NCI-H345 treated with DMSO at 0.1 percent for 48 hours (cell line): ENCODE data around the gene PAXX.

ENCODE experiments used
- DNase-seq: peaks from one replicate; lab custom pipeline; 2025; ENCODE audit not compliant: unreplicated experiment; lab: John Stamatoyannopoulos, UW

The PAXX gene, protein sequence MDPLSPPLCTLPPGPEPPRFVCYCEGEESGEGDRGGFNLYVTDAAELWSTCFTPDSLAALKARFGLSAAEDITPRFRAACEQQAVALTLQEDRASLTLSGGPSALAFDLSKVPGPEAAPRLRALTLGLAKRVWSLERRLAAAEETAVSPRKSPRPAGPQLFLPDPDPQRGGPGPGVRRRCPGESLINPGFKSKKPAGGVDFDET

DNA sequence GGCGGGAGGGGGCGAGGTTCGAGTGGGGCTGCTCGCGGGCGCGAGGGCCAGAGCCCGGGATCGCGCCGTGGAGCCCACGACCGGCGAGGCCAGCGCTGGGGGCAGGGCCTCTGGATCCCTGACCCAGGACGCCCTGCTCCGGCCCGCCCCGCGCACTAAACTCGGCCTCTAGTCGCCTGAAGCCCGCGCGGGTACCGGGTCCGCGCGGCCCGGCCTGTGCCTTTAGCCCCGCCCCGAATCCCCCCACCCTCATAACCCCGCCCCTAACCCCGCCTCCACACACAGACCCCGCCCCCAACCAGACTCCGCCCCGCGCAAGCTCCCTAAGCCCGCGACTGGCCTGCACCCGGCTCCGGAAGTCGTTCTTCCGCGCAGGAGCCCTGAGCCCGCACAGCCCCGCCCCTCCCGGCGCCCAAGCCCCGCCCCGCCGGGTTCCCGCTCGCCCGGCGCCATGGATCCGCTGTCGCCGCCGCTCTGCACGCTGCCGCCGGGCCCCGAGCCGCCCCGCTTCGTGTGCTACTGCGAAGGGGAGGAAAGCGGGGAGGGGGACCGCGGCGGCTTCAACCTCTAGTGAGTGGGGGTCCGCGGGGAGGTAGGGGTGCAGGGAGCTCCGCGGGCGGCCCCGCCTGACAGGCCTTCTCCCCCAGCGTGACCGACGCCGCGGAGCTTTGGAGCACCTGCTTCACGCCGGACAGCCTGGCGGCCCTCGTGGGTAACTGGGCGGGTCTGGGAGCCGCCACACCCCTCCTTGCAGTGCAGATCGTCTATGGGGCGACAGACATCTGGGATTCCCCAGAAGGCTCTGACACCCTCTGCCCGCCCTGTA is at the start of gene PAXX:
TSS of gene PAXX (plus strand) at position 430 of the 826 bp plus-strand sequence. CDS start at position 452, 22 bp downstream.
- DNase-seq, result peak; percentile 58

DNA sequence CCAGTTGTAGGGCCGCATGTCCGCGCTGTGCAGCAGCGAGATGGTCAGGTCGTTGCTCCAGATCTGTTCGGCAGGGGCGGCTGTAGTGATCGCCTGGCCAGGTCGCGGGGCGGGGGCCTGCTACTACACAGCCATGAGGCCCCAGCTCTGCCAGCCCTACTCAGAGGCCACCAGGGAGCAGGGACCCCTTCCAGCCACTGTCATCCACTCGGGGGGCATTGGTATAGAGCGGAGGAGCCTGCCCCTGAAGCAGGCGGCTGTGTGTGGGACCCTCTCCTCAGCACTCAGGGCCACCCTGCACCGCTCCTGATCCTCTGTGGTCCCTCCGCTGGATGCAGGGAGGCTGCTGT is 49.4 kb upstream of the PAXX start:
- no peak for DNase-seq

- no peak for DNase-seq
Measured at GRCh38 chr9:136943291-136944211, 48.7 kb upstream of the PAXX start.

DNA sequence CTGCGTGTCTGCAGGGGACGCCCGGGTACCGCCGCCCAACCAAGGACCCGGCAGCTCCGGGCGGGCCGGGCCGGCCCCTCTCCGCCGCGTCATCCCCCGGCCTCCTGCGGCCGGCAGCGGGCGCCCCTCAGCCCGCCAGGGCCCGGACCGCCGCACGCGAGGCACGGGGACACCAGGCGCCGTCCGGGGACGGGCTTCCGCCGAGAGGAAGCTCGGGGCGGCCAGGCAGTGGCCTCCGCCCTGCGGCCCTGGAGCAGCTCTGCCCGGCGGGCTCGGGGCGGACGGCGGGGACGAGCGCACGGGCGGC is 48.1 kb upstream of the PAXX start:
- DNase-seq, result no peak

GRCh38 chr9:136944519-136945332 is 47.5 kb upstream of the PAXX start, which contains the start of the genes C8G and FBXW5:
C8G (plus strand) TSS chr9:136945243; CDS start chr9:136945321, 78 bp downstream.
FBXW5 (minus strand) TSS chr9:136944738; CDS start chr9:136944083, 655 bp downstream.
- DNase-seq, result peak; percentile 92

DNA sequence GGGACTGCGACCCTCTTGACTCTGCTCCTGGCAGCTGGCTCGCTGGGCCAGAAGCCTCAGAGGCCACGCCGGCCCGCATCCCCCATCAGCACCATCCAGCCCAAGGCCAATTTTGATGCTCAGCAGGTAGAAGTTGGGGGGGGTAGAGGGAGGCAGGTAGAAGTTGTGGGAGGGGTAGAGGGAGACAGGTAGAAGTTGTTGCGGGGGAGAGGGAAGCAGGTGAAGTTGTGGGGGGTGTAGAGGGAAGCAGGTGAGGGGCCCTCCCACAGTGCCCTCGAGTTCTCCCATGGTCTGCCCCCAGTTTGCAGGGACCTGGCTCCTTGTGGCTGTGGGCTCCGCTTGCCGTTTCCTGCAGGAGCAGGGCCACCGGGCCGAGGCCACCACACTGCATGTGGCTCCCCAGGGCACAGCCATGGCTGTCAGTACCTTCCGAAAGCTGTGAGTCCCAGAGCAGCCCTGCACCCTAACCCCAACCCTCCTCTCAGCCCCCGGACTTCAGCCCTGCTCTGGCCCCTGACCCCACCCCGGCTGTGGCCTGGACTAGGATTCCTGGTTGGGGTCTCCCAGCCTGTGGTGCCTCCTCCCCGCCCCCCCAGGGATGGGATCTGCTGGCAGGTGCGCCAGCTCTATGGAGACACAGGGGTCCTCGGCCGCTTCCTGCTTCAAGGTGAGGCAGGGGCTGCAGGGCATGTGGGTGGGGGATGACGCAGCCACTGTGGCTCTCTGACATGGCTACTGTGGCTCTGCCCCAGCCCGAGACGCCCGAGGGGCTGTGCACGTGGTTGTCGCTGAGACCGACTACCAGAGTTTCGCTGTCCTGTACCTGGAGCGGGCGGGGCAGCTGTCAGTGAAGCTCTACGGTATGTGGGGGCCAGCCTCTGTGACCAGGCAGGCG is 46.6 kb upstream of the PAXX start:
- DNase-seq, result no peak

DNA sequence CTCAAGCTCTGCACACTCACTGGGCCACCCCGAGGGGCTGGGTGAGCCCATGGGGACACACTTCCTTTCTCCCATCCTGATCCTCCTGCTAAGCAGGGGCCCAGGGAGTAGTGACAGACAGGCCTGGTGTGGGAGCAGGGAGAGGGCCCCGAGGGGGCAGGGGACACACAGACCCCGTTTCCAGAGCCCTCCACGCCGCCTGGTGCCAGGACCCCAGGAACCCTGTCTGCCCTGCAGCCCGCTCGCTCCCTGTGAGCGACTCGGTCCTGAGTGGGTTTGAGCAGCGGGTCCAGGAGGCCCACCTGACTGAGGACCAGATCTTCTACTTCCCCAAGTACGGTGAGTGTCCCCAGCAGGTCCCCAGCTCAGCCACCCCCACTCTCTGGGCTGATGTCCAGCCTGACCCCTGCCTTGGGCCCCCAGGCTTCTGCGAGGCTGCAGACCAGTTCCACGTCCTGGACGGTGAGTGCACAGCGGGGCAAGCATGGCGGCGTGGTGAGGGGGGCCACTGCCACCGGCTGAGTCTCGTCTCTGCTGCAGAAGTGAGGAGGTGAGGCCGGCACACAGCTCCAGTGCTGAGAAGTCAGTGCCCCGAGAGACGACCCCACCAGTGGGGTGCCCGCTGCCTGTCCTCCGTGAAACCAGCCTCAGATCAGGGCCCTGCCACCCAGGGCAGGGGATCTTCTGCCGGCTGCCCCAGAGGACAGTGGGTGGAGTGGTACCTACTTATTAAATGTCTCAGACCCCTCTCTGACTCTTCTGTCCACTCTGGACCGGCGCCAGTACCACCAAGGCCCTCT is 45.8 kb upstream of the PAXX start:
- no peak for DNase-seq

DNA sequence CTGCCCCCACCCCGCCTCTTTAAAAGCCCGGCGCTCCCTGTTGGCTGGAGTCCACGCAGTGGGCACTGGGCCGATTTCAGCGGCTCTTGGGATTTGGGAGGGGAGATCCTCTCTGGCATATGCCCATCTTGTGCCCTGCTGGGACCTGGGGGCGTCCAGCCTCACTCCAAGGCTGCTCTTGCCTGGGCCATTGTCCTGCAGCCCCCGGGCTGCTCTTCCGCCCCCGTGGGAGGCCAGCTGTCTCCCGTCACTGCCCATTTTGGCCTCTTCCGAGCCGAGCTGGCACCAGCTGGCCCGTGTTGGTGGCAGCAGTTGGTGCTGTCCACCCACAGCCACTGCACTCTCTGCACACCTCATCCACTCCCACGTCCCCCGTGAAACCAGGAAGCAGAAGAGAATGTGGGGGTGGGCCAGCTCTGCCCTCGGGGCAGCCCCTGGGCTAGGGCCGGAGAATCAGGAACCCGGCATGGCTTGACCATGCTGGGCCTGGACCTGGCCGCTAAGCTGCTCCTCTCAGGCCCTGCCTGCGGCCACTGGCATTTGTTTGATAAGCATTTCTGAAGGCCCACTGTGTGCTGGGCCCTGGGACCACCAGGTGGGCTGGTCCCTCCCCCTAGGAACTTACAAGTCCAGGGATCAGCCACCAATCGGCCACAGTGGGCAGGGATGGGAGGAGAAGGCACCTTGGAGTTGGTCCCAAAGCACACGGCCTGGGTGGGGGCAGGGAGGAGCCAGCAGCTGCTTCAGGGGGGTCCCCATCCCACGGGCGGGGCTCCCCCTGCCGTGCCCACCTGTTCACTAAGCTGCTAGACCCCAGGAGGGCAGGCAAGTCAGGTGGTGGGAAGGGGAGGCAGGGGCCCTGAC is 45.0 kb upstream of the PAXX start:
- no peak for DNase-seq

DNA sequence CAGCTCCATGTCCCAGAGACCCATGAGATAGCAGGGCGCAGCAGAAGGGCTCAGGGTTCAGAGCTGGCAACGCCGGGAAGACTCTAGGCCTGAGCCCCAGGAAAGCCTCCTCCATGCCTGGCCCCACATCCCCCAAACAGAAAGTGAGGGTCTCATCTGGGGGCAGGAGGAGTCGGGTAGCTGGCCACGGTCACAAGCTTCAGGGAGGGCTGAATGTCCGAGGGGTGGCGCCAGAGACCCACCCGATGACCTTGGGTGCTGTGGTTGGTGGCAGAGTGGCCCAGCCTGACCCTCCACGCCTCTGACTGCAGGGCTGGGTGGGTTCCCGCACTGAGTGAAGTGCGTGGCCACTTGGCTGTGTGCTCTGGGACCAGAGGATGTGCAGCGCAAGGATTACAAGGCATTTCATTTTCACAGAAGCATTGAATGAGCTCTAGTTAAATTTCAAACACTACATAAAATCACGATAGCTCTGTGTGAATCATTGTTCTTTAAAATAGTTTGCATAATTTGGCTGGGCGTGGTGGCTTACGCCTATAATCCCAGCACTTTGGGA is 44.2 kb upstream of the PAXX start:
- no peak for DNase-seq

GRCh38 chr9:136949239-136949816 is 42.9 kb upstream of the PAXX start:
- no peak for DNase-seq

DNA sequence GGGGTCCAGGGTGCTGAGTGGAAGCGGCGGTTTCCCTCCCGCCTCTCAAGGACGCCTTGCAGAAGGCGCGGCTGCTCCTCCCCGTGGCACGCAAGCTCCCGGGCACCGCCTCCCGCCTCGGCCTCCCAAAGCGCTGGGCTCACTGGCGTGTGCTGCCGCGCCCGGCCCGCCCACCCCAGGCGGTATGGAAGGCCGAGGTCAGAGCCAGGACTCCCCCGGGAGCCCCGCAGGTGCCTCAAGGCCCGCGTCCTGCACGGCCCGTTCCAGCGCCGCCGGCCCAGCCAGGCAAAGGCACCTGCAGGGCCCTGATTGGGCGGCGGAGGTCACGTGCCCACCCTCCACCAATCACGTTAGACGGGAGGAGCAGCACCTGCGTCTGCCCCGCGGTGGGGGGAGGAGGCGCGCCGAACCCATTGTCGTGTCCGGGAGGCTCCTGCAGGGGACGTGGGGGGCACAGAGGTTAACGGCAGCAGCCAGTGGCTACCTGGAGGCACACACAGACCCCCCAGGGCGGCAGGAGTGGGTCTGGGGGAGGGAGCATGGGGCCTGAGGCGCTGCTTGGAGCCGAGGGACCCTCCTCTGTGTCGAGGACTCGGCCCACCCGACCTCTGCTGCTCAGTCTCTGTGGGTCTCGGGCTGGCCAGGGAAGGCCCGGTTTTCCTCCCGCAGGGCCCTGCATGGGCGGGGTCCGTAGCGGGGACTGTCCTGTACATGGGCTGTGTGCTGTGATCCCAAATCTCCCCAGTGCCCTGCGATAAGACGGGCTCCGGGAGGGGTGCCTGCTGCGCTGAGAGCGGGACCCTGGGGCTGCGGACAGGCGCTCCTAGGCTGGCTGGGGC is 42.2 kb upstream of the PAXX start:
- DNase-seq, result peak; percentile 84

DNA sequence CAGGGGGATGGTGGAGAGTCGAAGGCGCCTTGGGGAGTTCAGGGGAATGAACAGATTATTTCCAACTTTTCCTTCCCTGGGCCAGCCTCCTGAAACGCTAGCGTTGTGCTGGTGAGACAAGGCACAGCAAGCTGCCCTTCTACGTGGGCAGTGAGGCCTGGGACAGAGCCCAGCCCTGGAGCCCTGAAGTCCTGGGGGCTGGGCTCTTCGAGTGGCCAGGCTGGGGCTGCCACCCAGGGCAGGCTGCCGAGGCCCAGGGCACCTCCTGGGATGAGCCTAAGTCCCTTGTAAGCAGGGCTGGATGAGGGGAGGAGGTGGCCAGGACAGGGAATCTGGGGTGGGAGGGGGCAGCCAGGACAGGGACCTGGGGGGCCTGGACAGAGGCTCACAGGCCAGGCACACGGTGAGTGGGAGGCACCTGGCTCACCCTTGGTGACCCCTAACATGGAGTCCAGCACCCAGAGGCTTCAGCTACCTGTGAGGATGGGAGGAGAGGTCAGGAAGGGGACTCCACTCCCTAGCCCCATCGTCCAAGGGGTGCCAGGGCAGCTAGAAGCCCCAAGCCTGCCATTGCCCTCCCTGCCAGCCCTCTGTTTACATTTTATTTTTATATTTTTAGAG is 41.5 kb upstream of the PAXX start:
- DNase-seq, result no peak

GRCh38 chr9:136951541-136952320 is 40.5 kb upstream of the PAXX start, which contains the start of gene LCN12:
LCN12 (plus strand) TSS chr9:136952273; CDS start chr9:136952328, 55 bp downstream.
- no peak for DNase-seq

- DNase-seq, result no peak
Measured at GRCh38 chr9:136952321-136952850, 39.8 kb upstream of the PAXX start.
